ENCODE measurements around the gene CD84. TPM values are rescaled to one million over a fixed set of nuclear protein-coding genes. Genes with fewer than 3 reads are reported as not detected.

The CD84 gene
- total RNA-seq, 3 donors from 2014 or later (not counting 1 experiment from before 2014, with no cell fraction given), result 11.1 to 56.7 (median 12.9) TPM

GRCh38 chr1:160544647-160545046 lies 34.6 kb downstream of the CD84 start:
- no peak overlapping the region for H3K27ac ChIP-seq (ENCODE audit: low read length)
- peak; percentile 45 for TF ChIP-seq CTCF (IDR thresholded peaks at IDR 0.05)
- peaks cover 2% of the 10 kb centered on the region for H3K36me3 ChIP-seq (ENCODE audit: control insufficient read depth, insufficient read depth, low read length)
- ATAC-seq, result peak in 2 of 3 donors; percentile 27 to 43
- DNase-seq, result peak in 1 of 2 donors; percentile 74
- H3K4me3 Mint-ChIP-seq, result no peak overlapping the region
- no peaks in the 10 kb centered on the region for H3K27me3 ChIP-seq (ENCODE audit: control insufficient read depth, insufficient read depth, low read length)
- no peaks in the 10 kb centered on the region for H3K27me3 Mint-ChIP-seq (ENCODE audit: low read depth in 2 of 2)
- H3K9me3 ChIP-seq (ENCODE audit: control insufficient read depth, insufficient read depth, low read length), result no peaks in the 10 kb centered on the region
- no peaks in the 10 kb centered on the region for H3K36me3 Mint-ChIP-seq
- no peak overlapping the region for H3K4me3 ChIP-seq (ENCODE audit: low read length)
- H3K9me3 Mint-ChIP-seq, result no peaks in the 10 kb centered on the region
- H3K4me1 ChIP-seq (ENCODE audit: control insufficient read depth, insufficient read depth, low read length), result peaks cover 36% of the 10 kb centered on the region
- peak overlapping the region; percentile 65 to 67 for H3K27ac Mint-ChIP-seq
- 100% methylated on average over 1 of the region's 1 CpG for whole genome bisulfite sequencing (ENCODE audit: insufficient coverage)
- intact Hi-C loops (cut with micrococcal nuclease), result loop anchor here (1.0 to 5.0 kb wide), 2 partner anchors 33 to 63 kb away; partner anchors contain the start of gene CD84
- peaks cover 44 to 50% of the 10 kb centered on the region in 2 donors for H3K4me1 Mint-ChIP-seq

- Histone ChIP-seq H3K4me1 (ENCODE audit: control insufficient read depth, insufficient read depth, low read length) (peaks cover 41% of the 10 kb centered on the region), H3K9me3 (ENCODE audit: control insufficient read depth, insufficient read depth, low read length) (no peaks in the 10 kb centered on the region), H3K36me3 (ENCODE audit: control insufficient read depth, insufficient read depth, low read length) (peaks cover 2% of the 10 kb centered on the region), H3K27ac (ENCODE audit: low read length) (peak overlapping the region; percentile 70), H3K4me3 (ENCODE audit: low read length) (no peak overlapping the region), H3K27me3 (ENCODE audit: control insufficient read depth, insufficient read depth, low read length) (no peaks in the 10 kb centered on the region)
- 39% methylated on average over 2 of the region's 2 CpGs for WGBS (ENCODE audit: insufficient coverage)
- Mint-ChIP-seq H3K36me3 (no peaks in the 10 kb centered on the region), H3K27ac (peak overlapping the region; percentile 93 to 95), H3K4me3 (no peak overlapping the region), H3K9me3 (no peaks in the 10 kb centered on the region), H3K4me1 (peaks cover 57 to 59% of the 10 kb centered on the region in 2 donors), H3K27me3 (ENCODE audit: low read depth in 2 of 2) (no peaks in the 10 kb centered on the region)
- no peak for TF ChIP-seq CTCF (IDR thresholded peaks at IDR 0.05)
- no peak for ATAC-seq
- no peak for DNase-seq
- intact Hi-C loops (cut with micrococcal nuclease), result loop anchor here (5.0 kb wide), 1 partner anchor 35 kb away; the partner anchor contains the start of gene CD84
Observed at GRCh38 chr1:160542303-160542945, 36.9 kb downstream of the CD84 start.

GRCh38 chr1:160541622-160542302 lies 37.5 kb downstream of the CD84 start:
- H3K27ac ChIP-seq (ENCODE audit: low read length), result peak overlapping the region; percentile 70
- H3K27me3 ChIP-seq (ENCODE audit: control insufficient read depth, insufficient read depth, low read length), result no peaks in the 10 kb centered on the region
- no peaks in the 10 kb centered on the region for H3K9me3 Mint-ChIP-seq
- peaks cover 57 to 59% of the 10 kb centered on the region in 2 donors for H3K4me1 Mint-ChIP-seq
- intact Hi-C loops (cut with micrococcal nuclease), result loop anchor here (5.0 kb wide), 1 partner anchor 36 kb away; the partner anchor contains the start of gene CD84
- no peaks in the 10 kb centered on the region for H3K9me3 ChIP-seq (ENCODE audit: control insufficient read depth, insufficient read depth, low read length)
- H3K4me3 Mint-ChIP-seq, result no peak overlapping the region
- no peaks in the 10 kb centered on the region for H3K36me3 Mint-ChIP-seq
- ATAC-seq (no peak), DNase-seq (no peak)
- H3K4me3 ChIP-seq (ENCODE audit: low read length), result no peak overlapping the region
- 68% methylated on average over 1 of the region's 1 CpG for WGBS (ENCODE audit: insufficient coverage)
- H3K27me3 Mint-ChIP-seq (ENCODE audit: low read depth in 2 of 2), result no peaks in the 10 kb centered on the region
- no peak for TF ChIP-seq CTCF (IDR thresholded peaks at IDR 0.05)
- H3K36me3 ChIP-seq (ENCODE audit: control insufficient read depth, insufficient read depth, low read length), result peaks cover 2% of the 10 kb centered on the region
- peaks cover 41% of the 10 kb centered on the region for H3K4me1 ChIP-seq (ENCODE audit: control insufficient read depth, insufficient read depth, low read length)
- peak overlapping the region; percentile 93 to 95 for H3K27ac Mint-ChIP-seq

Measured in natural killer cell (primary cell).